Common myeloid progenitor, CD34-positive (primary cell): ENCODE measurements around the gene UNC119B.

Source experiments
- CTCF ChIA-PET: fragments of 350-600 bp; sonication (Branson Sonifier 250); formaldehyde crosslinking; loops from one replicate; lab custom pipeline; 2021; ENCODE audit warnings: antibody characterized with exemption; lab: Charles Lee
- POLR2A ChIA-PET: fragments of 350-600 bp; sonication (Branson Sonifier 250); formaldehyde crosslinking; loops from one replicate; lab custom pipeline; 2021; ENCODE audit warnings: antibody characterized with exemption; lab: Charles Lee
- DNase-seq, 3 donors: peaks; one replicate each; pipeline versions ENCODE4 v3.0.0 to v3.0.0-alpha.2; 2013
- H3K27ac ChIP-seq, 2 experiments: 1 replicate in 1 of 2; 2 replicates in 1 of 2; pipeline ENCODE4 v1.7.0; 2013; ENCODE audit warnings: inconsistent platforms in 2 of 2, low read length in 2 of 2, mild to moderate bottlenecking in 2 of 2, low read depth in 1 of 2, moderate library complexity in 1 of 2; ENCODE audit not compliant: severe bottlenecking in 2 of 2, insufficient read depth in 1 of 2, poor library complexity in 1 of 2
- H3K27me3 ChIP-seq, 5 experiments: replicated peaks in 2 of 5; 1 replicate in 3 of 5; 2 replicates in 2 of 5; pipeline versions ENCODE4 v1.6.1 to v1.7.0; 2013; ENCODE audit warnings: low read length in 4 of 5, mild to moderate bottlenecking in 2 of 5, moderate library complexity in 2 of 5, inconsistent platforms in 1 of 5; ENCODE audit not compliant: insufficient read depth in 5 of 5, control insufficient read depth in 4 of 5
- H3K36me3 ChIP-seq, 4 experiments: 1 replicate in 2 of 4; 2 replicates in 2 of 4; pipeline versions ENCODE4 v1.6.1 to v1.7.0; 2013; ENCODE audit warnings: low read length in 3 of 4, control low read depth in 1 of 4, mild to moderate bottlenecking in 1 of 4; ENCODE audit not compliant: control insufficient read depth in 4 of 4, insufficient read depth in 4 of 4
- H3K4me1 ChIP-seq, 4 experiments: 1 replicate in 3 of 4; 2 replicates in 1 of 4; pipeline versions ENCODE4 v1.6.1 to v1.7.1; 2013; ENCODE audit warnings: low read length in 3 of 4, mild to moderate bottlenecking in 3 of 4, control low read depth in 1 of 4, inconsistent platforms in 1 of 4, moderate library complexity in 1 of 4; ENCODE audit not compliant: control insufficient read depth in 4 of 4, insufficient read depth in 4 of 4; ENCODE audit errors: control extremely low read depth in 1 of 4
- H3K4me3 ChIP-seq, 7 experiments: 1 replicate in 4 of 7; 2 replicates in 3 of 7; pipeline versions ENCODE4 v1.5.1 to v1.7.0; 2013; ENCODE audit warnings: mild to moderate bottlenecking in 7 of 7, low read length in 6 of 7, moderate library complexity in 6 of 7, inconsistent platforms in 2 of 7, low read depth in 2 of 7, control low read depth in 1 of 7; ENCODE audit not compliant: insufficient read depth in 4 of 7, control insufficient read depth in 1 of 7; ENCODE audit errors: extremely low read depth in 1 of 7
- H3K9me3 ChIP-seq, 5 experiments: 1 replicate in 4 of 5; 2 replicates in 1 of 5; pipeline versions ENCODE4 v1.6.1 to v1.7.1; 2013; ENCODE audit warnings: low read length in 4 of 5, mild to moderate bottlenecking in 2 of 5, inconsistent platforms in 1 of 5, low read depth in 1 of 5, moderate library complexity in 1 of 5; ENCODE audit not compliant: control insufficient read depth in 4 of 5, insufficient read depth in 2 of 5; ENCODE audit errors: control extremely low read depth in 1 of 5
- WGBS: methylation state at CpG from one replicate; pipeline ENCODE4 v1.1.5; 2013; ENCODE audit not compliant: insufficient coverage; 5-methylcytosine and 5-hydroxymethylcytosine counted together

The UNC119B gene

GRCh38 chr12:120744922-120745493 is 34.8 kb downstream of the UNC119B start:
- H3K27ac ChIP-seq = no peak overlapping the region
- no peaks in the 10 kb centered on the region for H3K36me3 ChIP-seq
- no peak overlapping the region for H3K4me3 ChIP-seq
- POLR2A ChIA-PET = no interaction called here
- no peaks in the 10 kb centered on the region for H3K4me1 ChIP-seq
- no peaks in the 10 kb centered on the region for H3K27me3 ChIP-seq
- H3K9me3 ChIP-seq = no peaks in the 10 kb centered on the region
- DNase-seq = no peak
- CTCF ChIA-PET = no interaction called here
- WGBS = 98% methylated on average over 14 of the region's 15 CpGs

DNA sequence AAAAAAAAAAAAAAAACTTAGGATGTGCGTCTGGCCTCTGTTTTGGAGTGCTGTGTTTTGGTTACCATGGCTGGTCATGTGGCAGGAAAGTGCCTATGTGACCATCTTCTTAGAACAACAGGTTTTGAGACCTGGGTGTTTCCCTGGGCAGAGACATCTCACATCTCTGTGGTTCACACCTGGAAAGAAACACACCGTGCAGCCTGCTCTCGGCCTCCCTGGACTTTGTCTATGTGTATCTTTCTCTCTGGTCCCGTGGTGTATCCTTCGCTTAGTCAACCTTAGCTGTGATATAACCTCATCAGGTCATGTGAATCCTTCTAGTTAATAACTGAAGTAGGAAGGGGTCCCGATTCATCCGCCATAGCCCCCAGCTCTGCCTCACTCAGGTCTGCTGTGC is 38.0 kb downstream of the UNC119B start:
- no peaks in the 10 kb centered on the region for H3K9me3 ChIP-seq
- no peaks in the 10 kb centered on the region for H3K36me3 ChIP-seq
- POLR2A ChIA-PET = interaction anchor here (0.7 kb wide), 1 partner anchor 23 kb away, joined by 4 read pairs; no protein-coding TSS in a partner anchor
- H3K27me3 ChIP-seq = no peaks in the 10 kb centered on the region
- H3K4me1 ChIP-seq = peaks cover 0 to 2% (median 0%) of the 10 kb centered on the region in 4 experiments
- CTCF ChIA-PET = interaction anchor here (1.0 kb wide), 1 partner anchor 9 kb away, joined by 3 read pairs; no protein-coding TSS in a partner anchor
- 97% methylated on average over 7 of the region's 7 CpGs for WGBS
- peak in 2 of 3 donors; percentile 13 to 36 for DNase-seq
- H3K4me3 ChIP-seq = no peak overlapping the region
- H3K27ac ChIP-seq = no peak overlapping the region

DNA sequence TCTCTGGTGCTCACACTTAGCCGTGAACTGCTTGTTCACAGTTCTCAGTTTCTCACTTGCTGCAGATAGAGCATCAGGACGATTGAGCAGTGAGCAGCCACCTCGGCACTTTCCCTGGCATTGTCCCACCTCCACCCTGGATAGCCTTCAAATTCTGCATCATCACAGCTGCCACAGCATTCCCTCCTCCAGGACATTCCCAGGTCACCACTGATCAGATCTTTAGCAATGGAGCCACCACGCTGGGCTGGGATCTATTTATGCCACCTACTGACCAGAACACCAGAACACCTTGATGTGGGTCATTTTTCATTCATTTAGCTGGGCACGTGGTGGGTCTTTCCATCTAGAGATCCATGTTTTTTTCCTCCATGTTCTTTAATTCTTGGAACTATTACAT is 39.0 kb downstream of the UNC119B start:
- H3K27ac ChIP-seq = no peak overlapping the region
- CTCF ChIA-PET = no interaction called here
- H3K36me3 ChIP-seq = no peaks in the 10 kb centered on the region
- no peaks in the 10 kb centered on the region for H3K9me3 ChIP-seq
- DNase-seq = no peak
- no peaks in the 10 kb centered on the region for H3K27me3 ChIP-seq
- 97% methylated on average over 4 of the region's 5 CpGs for WGBS
- no peak overlapping the region for H3K4me3 ChIP-seq
- POLR2A ChIA-PET = no interaction called here
- peaks cover 0 to 2% (median 0%) of the 10 kb centered on the region in 4 experiments for H3K4me1 ChIP-seq

- 93% methylated on average over 5 of the region's 5 CpGs for WGBS
Measured at GRCh38 chr12:120750806-120751205, 40.5 kb downstream of the UNC119B start.

GRCh38 chr12:120751389-120751788 is 41.1 kb downstream of the UNC119B start:
- POLR2A ChIA-PET = no interaction called here
- H3K9me3 ChIP-seq = peaks cover 0 to 8% (median 0%) of the 10 kb centered on the region in 5 experiments
- peak in 2 of 3 donors; percentile 37 to 46 for DNase-seq
- WGBS = 95% methylated on average over 8 of the region's 9 CpGs
- no peak overlapping the region for H3K4me3 ChIP-seq
- peaks cover 0 to 2% (median 0%) of the 10 kb centered on the region in 4 experiments for H3K4me1 ChIP-seq
- no peak overlapping the region for H3K27ac ChIP-seq
- no peaks in the 10 kb centered on the region for H3K27me3 ChIP-seq
- H3K36me3 ChIP-seq = no peaks in the 10 kb centered on the region
- CTCF ChIA-PET = interaction anchor here (0.8 to 1.6 kb wide), 2 partner anchors 9 to 12 kb away, joined by 3 to 5 read pairs; no protein-coding TSS in a partner anchor

More at GRCh38 chr12:120750806-120751205, 40.5 kb downstream of the UNC119B start:
- Histone ChIP-seq H3K4me3 (no peak overlapping the region), H3K36me3 (no peaks in the 10 kb centered on the region), H3K27me3 (no peaks in the 10 kb centered on the region), H3K9me3 (peaks cover 0 to 8% (median 0%) of the 10 kb centered on the region in 5 experiments), H3K27ac (no peak overlapping the region), H3K4me1 (peaks cover 0 to 2% (median 0%) of the 10 kb centered on the region in 4 experiments)
- DNase-seq = no peak
- POLR2A ChIA-PET = no interaction called here
- CTCF ChIA-PET = interaction anchor here (0.6 to 1.6 kb wide), 3 partner anchors 9 to 246 kb away, joined by 3 to 5 read pairs (median 3); no protein-coding TSS in a partner anchor

DNA sequence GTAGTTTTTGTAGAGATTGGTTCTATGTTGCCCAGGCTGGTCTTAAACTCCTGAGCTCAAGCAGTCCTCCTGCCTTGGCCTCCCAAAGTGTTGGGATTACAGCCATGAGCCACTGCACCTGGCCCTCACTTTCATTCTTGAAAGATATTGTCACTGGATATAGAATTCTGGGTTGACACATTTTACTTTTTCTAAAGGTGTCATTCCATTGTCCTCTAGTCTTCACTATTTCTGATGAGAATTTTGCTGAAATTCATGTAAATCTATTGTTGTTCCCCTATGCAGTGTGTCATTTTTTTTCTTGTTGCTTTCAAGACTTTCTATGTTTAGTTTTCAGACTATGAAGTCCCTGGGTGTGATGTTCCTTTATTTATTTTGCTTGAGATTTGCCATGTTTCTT is 44.5 kb downstream of the UNC119B start:
- no peak for DNase-seq
- H3K4me1 ChIP-seq = peaks cover 0 to 7% (median 0%) of the 10 kb centered on the region in 4 experiments
- H3K36me3 ChIP-seq = peaks cover 0 to 1% (median 0%) of the 10 kb centered on the region in 4 experiments
- no peaks in the 10 kb centered on the region for H3K27me3 ChIP-seq
- ChIA-PET POLR2A (no interaction called here), CTCF (no interaction called here)
- no peak overlapping the region for H3K27ac ChIP-seq
- H3K4me3 ChIP-seq = no peak overlapping the region
- peaks cover 0 to 8% (median 0%) of the 10 kb centered on the region in 5 experiments for H3K9me3 ChIP-seq

GRCh38 chr12:120755269-120755668 is 45.0 kb downstream of the UNC119B start:
- H3K27ac ChIP-seq = no peak overlapping the region
- DNase-seq = no peak
- ChIA-PET POLR2A (no interaction called here), CTCF (no interaction called here)
- peaks cover 0 to 8% (median 0%) of the 10 kb centered on the region in 5 experiments for H3K9me3 ChIP-seq
- no peak overlapping the region for H3K4me3 ChIP-seq
- peaks cover 0 to 7% (median 0%) of the 10 kb centered on the region in 4 experiments for H3K4me1 ChIP-seq
- no peaks in the 10 kb centered on the region for H3K27me3 ChIP-seq
- H3K36me3 ChIP-seq = peaks cover 0 to 6% (median 1%) of the 10 kb centered on the region in 4 experiments
